DOHH2 (cell line): ENCODE measurements around the gene IL34.

Experiments
- H3F3A ChIP-seq: fragments of 200-600 bp; sonication (generic), shearing (Covaris generic); 2 replicates; pipeline ENCODE4 v1.6.0; 2016; ENCODE audit warnings: antibody characterized with exemption, mild to moderate bottlenecking; ENCODE audit not compliant: control insufficient read depth, insufficient read depth
- H3K27ac ChIP-seq: fragments of 200-600 bp; sonication (generic); 2 replicates; pipeline ENCODE4 v1.5.1; 2014; ENCODE audit warnings: low read depth, mild to moderate bottlenecking, low read length, moderate library complexity
- H3K27me3 ChIP-seq: fragments of 200-600 bp; sonication (generic); 2 replicates; pipeline ENCODE4 v1.6.1; 2014; ENCODE audit warnings: mild to moderate bottlenecking, low read length, mixed read lengths; ENCODE audit not compliant: control insufficient read depth
- H3K36me3 ChIP-seq: fragments of 200-600 bp; sonication (generic); 2 replicates; pipeline ENCODE4 v1.6.1; 2014; ENCODE audit warnings: mild to moderate bottlenecking, low read length, moderate library complexity, mixed read lengths; ENCODE audit not compliant: control insufficient read depth
- H3K4me1 ChIP-seq: fragments of 200-600 bp; sonication (generic); 2 replicates; pipeline ENCODE4 v1.6.1; 2014; ENCODE audit warnings: mild to moderate bottlenecking, low read length, mixed read lengths; ENCODE audit not compliant: control insufficient read depth
- H3K4me2 ChIP-seq: fragments of 200-600 bp; sonication (generic); 2 replicates; pipeline ENCODE4 v1.6.0; 2014; ENCODE audit warnings: mild to moderate bottlenecking, low read length, moderate library complexity
- H3K4me3 ChIP-seq: fragments of 200-600 bp; sonication (generic); 2 replicates; pipeline ENCODE4 v1.5.1; 2014; ENCODE audit warnings: mild to moderate bottlenecking, low read length, mixed read lengths
- H3K79me2 ChIP-seq: fragments of 200-600 bp; sonication (generic); 2 replicates; pipeline ENCODE4 v1.6.1; 2014; ENCODE audit warnings: mild to moderate bottlenecking, low read length, mixed read lengths; ENCODE audit not compliant: control insufficient read depth
- H3K9me2 ChIP-seq: fragments of 200-600 bp; sonication (generic); replicated peaks from 2 replicates; pipeline ENCODE4 v1.6.1; 2014; ENCODE audit warnings: mild to moderate bottlenecking, low read length, mixed read lengths; ENCODE audit not compliant: control insufficient read depth
- H3K9me3 ChIP-seq: fragments of 200-600 bp; sonication (generic); 2 replicates; pipeline ENCODE4 v1.6.1; 2014; ENCODE audit warnings: antibody characterized with exemption, low read length, mixed read lengths; ENCODE audit not compliant: control insufficient read depth, insufficient read depth
- H4K20me1 ChIP-seq: fragments of 200-600 bp; sonication (generic); 2 replicates; pipeline ENCODE4 v1.6.0; 2014; ENCODE audit warnings: low read depth, mild to moderate bottlenecking, antibody characterized with exemption, low read length, moderate library complexity; ENCODE audit not compliant: control insufficient read depth, insufficient read depth
- EZH2phosphoT487 ChIP-seq: fragments of 200-600 bp; sonication (generic); IDR thresholded peaks from 2 replicates; pipeline ENCODE4 v1.6.1; 2017; ENCODE audit warnings: borderline replicate concordance, mild to moderate bottlenecking, antibody characterized with exemption, low read length, moderate library complexity, mixed read lengths
- TF ChIP-seq, protein P1 (sequence below): fragments of 200-600 bp; sonication (generic); IDR thresholded peaks from one replicate; pipeline ENCODE4 v1.5.1; 2014; ENCODE audit warnings: antibody characterized with exemption, mild to moderate bottlenecking, low read depth, low read length; ENCODE audit not compliant: poor library complexity, severe bottlenecking

The IL34 gene

DNA sequence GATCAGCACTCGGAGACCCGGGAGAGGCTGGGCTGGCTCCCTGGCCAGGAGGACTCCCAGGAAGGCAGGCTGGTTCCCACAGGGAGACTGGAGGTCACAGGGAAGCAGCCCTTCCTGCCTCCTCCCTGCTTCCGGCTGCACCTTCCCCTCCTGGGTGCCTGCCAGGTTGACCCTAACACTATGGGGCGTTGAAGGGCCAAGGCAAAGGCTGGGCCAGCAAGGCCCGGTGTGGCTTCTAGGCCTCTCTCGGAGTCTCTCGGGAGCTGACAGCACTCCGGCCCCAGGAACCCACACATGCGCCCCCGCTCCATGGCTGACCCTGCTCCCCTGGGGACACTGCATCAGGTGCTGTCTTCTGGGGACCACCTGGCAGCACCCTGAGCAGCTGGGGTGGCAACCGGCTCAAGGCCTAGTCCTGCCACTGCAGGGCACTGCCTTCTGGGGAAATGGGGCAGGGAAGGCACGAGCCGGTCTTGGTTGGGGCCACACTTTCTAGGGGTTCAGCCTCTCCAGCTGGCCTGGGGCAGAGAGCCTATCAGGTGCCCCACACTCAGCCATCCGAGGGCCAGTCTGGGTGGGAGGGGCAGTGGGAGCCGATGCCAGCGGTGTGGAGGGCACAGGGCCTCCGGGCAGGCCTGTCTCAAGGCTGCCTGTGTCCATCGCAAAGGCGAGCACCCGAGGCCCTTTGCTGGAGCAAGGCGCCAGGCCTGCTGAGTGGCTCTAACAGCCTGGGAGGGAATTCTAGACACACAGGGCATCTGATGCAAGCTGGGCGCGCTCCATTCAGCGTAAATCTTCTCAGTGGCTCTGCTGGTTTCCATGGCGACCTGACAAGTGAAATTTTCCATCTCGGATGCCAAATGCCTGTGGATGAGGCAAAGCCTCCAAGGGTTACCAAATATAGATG lies 45.1 kb downstream of the IL34 start:
- H4K20me1 ChIP-seq = no peaks in the 10 kb centered on the region
- no peak overlapping the region for H3K4me2 ChIP-seq
- no peaks in the 10 kb centered on the region for H3K79me2 ChIP-seq
- no peaks in the 10 kb centered on the region for H3K27me3 ChIP-seq
- TF ChIP-seq, protein P1, sequence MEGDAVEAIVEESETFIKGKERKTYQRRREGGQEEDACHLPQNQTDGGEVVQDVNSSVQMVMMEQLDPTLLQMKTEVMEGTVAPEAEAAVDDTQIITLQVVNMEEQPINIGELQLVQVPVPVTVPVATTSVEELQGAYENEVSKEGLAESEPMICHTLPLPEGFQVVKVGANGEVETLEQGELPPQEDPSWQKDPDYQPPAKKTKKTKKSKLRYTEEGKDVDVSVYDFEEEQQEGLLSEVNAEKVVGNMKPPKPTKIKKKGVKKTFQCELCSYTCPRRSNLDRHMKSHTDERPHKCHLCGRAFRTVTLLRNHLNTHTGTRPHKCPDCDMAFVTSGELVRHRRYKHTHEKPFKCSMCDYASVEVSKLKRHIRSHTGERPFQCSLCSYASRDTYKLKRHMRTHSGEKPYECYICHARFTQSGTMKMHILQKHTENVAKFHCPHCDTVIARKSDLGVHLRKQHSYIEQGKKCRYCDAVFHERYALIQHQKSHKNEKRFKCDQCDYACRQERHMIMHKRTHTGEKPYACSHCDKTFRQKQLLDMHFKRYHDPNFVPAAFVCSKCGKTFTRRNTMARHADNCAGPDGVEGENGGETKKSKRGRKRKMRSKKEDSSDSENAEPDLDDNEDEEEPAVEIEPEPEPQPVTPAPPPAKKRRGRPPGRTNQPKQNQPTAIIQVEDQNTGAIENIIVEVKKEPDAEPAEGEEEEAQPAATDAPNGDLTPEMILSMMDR = no peak
- no peak for TF ChIP-seq EZH2phosphoT487
- H3K9me3 ChIP-seq = no peaks in the 10 kb centered on the region
- H3K27ac ChIP-seq = no peak overlapping the region
- H3K36me3 ChIP-seq = no peaks in the 10 kb centered on the region
- no peaks in the 10 kb centered on the region for H3F3A ChIP-seq
- no peak overlapping the region for H3K4me3 ChIP-seq
- no peaks in the 10 kb centered on the region for H3K9me2 ChIP-seq
- peaks cover 6% of the 10 kb centered on the region; the same call in 1 of the 2 replicates for H3K4me1 ChIP-seq

DNA sequence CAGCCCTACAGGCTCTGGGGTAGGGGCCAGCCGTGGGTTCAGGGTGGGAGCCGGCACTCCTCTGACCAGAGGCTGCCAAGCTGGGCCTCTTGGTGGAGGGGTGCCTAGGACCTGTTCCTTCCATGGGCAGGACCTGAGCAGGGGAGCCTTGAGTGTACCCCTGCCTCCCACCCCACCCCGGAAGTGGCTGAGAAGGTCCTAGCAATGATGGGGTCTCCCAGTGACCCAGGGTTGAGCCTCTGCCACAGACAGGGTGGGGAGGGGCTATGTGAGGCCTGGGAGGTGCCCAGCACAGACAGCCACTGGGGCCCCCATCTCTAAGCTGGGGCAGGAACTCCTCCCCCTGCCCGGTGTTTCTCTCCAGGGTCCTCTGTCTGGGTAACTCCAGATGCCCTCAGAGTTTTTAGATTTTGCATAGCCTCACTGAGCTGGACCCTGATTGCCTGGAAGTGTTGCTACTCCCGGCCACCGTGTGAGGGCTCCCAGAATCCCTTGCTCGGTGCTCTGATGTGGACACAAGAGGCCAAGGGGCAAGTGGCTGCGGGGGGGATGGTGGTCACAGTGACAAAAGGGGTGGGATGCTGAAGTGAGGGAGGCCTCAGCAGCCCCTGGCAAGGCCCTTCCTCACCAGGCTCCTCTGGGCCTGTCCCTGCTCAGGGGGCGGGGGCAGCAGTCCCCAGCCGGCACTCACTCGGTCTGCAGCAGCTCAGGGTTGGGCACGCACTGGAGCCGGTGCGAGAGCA lies 45.9 kb downstream of the IL34 start:
- no peaks in the 10 kb centered on the region for H3K36me3 ChIP-seq
- no peaks in the 10 kb centered on the region for H3K9me3 ChIP-seq
- H3F3A ChIP-seq = no peaks in the 10 kb centered on the region
- H3K4me1 ChIP-seq = peaks cover 6% of the 10 kb centered on the region; the same call in 1 of the 2 replicates
- no peaks in the 10 kb centered on the region for H3K9me2 ChIP-seq
- no peaks in the 10 kb centered on the region for H3K27me3 ChIP-seq
- no peak overlapping the region for H3K4me3 ChIP-seq
- no peak overlapping the region for H3K27ac ChIP-seq
- H4K20me1 ChIP-seq = no peaks in the 10 kb centered on the region
- no peaks in the 10 kb centered on the region for H3K79me2 ChIP-seq
- TF ChIP-seq EZH2phosphoT487 = no peak
- TF ChIP-seq, protein P1 = no peak
- H3K4me2 ChIP-seq = no peak overlapping the region

GRCh38 chr16:70692873-70693671 lies 46.7 kb downstream of the IL34 start:
- Histone ChIP-seq H4K20me1 (no peaks in the 10 kb centered on the region), H3K4me2 (no peak overlapping the region)

More at GRCh38 chr16:70692873-70693671, 46.7 kb downstream of the IL34 start:
- H3K36me3 ChIP-seq = no peaks in the 10 kb centered on the region
- H3K79me2 ChIP-seq = no peaks in the 10 kb centered on the region
- no peaks in the 10 kb centered on the region for H3F3A ChIP-seq
- peaks cover 6% of the 10 kb centered on the region; the same call in 1 of the 2 replicates for H3K4me1 ChIP-seq
- H3K27me3 ChIP-seq = no peaks in the 10 kb centered on the region
- no peak overlapping the region for H3K4me3 ChIP-seq
- TF ChIP-seq, protein P1 = no peak
- no peak for TF ChIP-seq EZH2phosphoT487
- no peak overlapping the region for H3K27ac ChIP-seq
- H3K9me2 ChIP-seq = no peaks in the 10 kb centered on the region
- no peaks in the 10 kb centered on the region for H3K9me3 ChIP-seq
